ENCODE measurements around the gene MBTPS1.

The MBTPS1 gene

DNA sequence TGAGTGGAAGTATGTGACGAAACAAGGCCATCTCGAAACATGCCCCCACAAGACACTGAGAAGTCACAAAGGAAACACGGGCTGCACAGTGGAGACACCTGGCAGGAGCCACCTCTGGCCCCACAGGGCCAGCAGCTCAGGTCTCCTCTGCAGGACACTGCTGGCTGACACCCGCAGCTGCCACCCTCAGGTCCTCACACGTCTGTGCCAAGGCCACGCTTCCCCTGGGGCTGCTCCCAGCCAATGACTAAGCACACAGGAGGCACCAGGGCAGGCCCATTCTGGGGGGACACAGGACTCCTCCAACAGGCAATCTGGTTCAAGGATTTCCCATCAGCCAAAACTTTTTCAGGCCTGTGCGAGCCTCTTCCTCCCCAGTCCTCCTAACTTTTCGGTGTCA, 36.4 kb downstream of the MBTPS1 start:
- no peak for DNase-seq (ENCODE audit: low read depth in 2 of 3, low spot score in 2 of 3)

DNA sequence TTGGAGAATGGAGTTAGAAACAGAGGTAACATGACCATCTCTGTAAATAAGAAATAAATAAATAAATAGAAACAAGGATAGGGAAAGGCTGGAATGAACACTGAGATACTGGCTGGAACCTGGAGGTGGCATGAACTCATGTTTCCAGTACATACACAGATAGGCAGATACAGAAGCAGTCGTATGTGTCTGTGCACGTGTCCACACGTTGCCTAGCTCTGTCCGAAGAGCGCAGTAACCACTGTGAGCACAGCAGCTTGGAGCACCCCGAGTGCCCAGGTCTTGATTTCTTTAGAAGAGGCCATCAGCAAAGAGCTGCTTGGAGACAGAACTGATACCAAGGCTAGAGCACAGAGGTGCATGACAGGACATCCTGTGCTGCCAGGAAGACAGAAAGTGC, 37.1 kb downstream of the MBTPS1 start:
- DNase-seq (ENCODE audit: low read depth in 2 of 3, low spot score in 2 of 3), result no peak

DNA sequence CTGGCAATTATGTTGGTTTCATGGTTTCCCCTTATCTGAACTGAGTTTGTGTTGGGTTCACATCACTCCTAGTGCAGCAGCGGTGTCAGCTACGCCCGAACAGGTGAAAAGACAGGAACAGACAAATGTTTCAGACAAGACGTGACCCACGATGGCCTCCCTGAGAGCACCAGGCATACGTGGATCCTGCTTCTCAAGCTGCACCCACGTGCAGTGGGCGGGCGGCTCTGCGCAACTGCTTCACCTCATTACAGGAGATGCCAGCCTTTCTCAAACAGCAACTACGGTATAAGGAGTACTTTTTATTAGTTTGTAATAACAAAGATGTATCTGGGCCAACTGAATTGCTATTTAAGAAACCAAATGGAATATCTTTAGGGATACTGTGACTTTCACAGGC, 41.4 kb downstream of the MBTPS1 start:
- no peak for DNase-seq (ENCODE audit: low read depth in 2 of 3, low spot score in 2 of 3)

DNA sequence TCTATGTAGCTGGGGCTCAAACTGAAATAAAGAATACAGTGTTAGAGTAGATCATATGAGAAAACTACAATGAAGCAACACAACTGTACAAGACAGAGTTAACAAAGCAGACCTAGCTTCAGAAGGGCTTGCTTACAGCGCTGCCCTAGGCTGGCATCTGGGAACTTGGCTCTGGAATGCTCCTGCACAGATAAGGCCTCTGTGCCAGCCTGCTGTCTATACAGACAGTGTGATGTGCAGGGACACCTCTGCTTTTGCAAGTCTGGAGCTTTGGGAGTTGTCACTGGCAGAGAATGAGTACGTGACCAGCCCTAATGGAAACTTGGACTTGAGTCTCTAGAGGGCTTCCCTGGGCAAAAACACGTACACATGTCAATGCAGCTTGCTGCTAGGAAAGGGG, 42.0 kb downstream of the MBTPS1 start:
- DNase-seq (ENCODE audit: low read depth in 2 of 3, low spot score in 2 of 3), result no peak

DNA sequence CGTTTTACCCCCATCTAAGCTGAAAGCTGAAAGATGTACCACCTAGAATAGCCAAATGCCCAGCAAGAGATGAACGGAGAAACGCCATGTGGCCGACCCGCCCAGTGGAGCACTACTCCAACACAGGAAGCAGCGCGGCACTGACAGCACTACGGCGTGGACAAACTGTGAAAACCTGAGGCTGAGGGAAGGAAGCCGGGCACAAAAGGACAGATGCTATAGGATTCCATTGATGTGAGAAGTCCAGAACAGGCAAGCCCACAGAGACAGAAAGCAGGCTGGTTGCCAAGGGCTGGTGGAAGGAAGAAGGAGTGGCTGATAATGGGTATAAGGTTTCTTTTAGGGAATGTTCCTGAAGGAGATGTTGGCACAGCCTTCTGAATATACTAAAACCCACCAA, 44.7 kb downstream of the MBTPS1 start:
- no peak for DNase-seq (ENCODE audit: low read depth in 2 of 3, low spot score in 2 of 3)

DNA sequence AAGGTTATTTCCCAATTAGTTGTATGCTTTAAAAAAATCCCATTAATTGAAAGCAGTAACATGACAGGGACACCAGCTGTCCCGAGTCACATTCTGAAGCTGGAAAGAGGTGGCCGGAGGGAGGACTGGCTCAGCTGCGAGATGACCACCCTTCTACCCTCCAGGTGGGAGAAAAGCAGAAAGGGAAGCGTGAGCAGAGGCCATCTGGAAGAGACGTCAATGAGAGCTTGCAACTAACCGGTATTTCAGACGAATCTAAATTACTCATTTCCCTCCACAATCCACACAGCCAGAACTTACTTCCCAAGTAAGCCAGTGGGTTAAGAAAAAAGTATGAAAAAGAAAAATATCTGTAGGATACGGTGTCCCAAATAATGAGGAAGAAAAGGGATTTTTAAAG, 45.6 kb downstream of the MBTPS1 start:
- no peak for DNase-seq (ENCODE audit: low read depth in 2 of 3, low spot score in 2 of 3)

DNA sequence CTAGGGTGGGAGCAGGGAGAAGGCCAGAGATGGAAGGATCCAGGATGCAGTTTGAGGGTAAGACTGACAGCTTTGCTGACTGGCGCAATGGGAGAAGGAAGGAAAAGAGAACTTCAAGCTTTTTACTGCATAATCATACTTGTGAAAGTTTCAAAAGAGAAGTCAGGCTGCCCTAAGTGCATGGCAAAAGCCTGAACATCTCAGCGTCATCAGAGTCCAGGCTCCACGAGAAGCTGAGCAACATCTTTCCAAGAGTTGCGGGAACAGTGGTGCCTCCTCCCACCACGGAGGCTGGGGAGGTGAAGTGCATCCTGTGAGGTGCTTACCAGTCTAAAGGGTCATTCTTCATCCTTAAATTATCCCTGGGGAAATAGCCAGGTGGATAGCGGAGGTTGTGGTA, 47.2 kb downstream of the MBTPS1 start:
- DNase-seq (ENCODE audit: low read depth in 2 of 3, low spot score in 2 of 3), result no peak

DNA sequence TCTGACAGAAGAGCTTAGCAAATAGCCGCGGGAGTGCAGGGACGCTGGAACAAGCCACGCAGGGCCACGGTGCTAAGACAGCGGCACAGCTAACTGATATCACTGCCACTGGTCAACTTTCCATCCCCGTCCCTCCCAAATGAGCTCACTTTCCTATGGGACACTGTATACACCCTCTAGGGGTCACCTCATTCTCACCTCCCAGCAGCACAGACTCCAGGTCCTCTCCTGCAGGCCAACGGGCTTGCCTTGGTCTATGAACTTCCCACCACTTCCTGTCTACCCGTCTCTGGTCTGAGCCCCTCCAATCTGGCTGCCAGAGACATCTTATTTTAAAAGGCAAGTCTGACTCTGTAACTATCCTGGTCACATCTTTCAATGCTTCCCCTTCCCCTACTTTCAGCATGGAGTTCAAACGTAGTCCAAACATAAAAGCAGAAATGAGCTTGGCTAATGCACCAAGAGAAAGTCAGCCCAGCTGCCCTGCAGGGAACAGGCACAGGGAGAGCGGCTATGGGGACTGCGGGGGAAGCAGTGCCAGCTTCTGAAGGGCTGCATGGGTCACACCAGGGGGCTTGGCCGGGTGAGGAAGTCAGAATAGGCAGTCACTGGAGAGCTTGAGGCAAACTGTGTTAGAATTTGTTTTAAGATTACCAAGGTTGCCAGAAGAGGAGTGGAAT, 47.8 kb downstream of the MBTPS1 start:
- no peak for DNase-seq (ENCODE audit: low read depth in 2 of 3, low spot score in 2 of 3)

DNA sequence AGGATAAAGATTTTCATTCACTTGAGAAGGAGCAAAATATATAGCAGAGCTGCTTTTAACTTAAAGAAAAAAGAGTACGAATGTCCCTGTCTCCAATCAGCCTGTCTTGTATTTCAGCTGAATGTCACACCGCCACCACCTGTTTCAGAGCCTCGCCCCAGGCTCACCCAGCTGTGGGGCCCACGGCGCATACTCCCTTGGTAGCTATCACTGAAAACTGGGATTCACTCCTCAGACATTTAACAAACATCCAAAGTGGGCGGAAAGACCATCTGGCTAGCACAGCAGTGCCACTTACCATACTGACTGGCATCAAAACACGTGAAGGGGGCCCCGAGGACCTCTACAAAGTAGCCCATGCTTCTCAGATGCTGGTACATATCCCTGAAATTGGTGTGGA, 48.7 kb downstream of the MBTPS1 start:
- no peak for DNase-seq (ENCODE audit: low read depth in 2 of 3, low spot score in 2 of 3)

DNA sequence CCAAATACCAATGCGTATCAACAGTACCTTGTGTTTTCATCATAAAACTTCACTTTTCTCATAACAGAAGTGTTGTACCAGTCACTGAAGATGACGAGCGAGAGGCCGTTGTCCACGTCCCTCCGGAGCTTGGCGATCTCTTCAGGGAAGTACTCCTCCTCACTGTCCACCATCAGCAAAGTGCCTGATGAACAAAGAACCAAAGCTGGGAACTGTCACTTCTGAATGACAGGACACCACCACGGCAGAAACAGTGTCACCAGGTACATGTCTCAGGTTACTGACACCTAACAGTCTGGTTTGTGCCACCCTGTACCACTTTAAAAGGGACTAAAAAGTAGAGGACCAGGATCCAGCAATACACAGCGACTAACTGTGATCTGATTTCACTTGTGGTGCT, 49.1 kb downstream of the MBTPS1 start:
- DNase-seq (ENCODE audit: low read depth in 2 of 3, low spot score in 2 of 3), result no peak

DNA sequence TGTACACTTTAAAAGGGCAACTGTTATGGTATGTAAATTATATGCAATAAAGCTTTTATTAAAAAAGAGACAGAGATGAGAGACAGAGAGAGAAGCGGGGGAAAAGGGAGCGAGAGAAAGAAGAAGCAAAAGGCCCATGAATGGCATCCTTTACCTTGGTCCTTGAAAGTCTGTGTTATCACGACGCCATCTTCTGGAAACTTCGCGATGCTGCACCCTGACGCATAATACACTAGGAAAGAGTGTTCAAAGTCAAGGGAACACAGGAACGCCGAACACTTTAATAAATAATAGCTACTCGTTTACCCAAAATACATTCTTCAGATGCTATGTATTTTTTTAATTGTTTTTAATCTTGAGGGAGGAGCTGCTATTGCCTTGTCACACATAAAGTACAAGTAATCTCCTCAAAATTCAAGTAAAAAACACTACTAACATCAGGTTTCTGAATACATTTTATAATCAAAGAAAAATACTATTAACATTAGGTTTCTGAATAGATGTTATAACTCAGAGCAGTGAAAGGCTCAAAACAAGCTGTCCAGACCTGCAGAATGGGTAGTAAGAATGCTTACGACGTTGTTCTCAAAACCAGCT, 51.1 kb downstream of the MBTPS1 start:
- no peak for DNase-seq (ENCODE audit: low read depth in 2 of 3, low spot score in 2 of 3)

DNA sequence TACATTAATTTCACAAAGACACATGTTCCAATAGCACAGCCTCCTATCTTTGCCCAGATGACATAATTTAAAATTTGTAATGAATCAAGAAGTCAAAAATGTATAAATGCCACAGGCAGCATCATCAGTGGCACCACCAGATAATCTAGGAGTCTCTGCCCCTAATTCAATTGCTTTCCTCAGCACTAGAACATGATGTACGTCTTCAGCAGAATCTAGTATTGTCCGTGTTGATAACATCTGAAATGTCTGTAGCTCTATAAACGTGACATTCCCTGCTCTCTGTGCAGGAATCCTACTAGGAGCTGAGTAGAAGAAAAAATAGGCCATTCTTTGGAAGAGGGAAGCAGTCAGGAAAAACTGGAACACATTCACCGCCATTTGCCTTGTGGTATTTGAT, 52.8 kb downstream of the MBTPS1 start:
- no peak for DNase-seq (ENCODE audit: low read depth in 2 of 3, low spot score in 2 of 3)

DNA sequence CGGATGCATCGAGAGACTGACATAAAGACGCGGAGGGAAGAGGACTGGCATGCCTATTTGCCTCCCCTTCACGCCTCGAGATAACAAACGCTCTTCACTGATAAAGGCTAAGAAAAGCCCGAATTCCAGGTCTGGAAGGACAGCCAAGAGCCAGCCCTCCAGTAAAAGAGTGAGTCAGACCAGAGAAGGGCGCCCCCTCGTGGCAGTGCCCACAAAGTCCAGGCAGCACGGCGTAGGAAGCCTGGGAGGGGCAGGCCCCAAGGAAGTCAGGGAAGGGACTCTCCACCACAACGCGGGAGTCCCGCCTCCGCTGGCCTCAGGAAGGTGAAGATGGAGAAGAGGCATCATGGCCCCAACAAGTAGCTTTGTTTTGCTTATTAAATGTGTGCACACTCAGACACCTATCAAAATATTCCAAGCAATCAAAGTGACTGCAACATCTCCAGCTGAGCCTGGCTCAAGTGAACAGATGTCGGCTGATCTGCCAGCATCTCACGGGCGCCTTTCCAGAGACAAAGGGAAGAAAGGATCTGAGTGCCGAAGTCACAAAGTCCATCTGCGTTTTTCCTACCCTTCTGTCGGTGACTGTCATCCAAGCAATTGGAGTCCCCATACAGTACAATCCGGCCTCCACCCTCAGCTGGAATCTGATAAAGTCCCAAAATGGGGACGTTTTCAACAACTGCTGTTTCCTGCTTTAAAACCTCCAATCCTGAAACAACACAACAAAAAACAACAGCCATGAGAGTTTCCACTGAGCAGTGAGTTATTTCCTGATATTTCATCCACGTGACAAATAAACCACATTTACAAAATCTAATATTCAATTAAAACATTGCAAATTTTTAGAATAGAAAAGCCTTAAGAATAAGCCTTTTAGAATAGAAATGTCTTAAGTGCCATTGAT, 53.8 kb downstream of the MBTPS1 start:
- peak; percentile 26 to 61 (median 52) for DNase-seq (ENCODE audit: low read depth in 2 of 3, low spot score in 2 of 3)

DNA sequence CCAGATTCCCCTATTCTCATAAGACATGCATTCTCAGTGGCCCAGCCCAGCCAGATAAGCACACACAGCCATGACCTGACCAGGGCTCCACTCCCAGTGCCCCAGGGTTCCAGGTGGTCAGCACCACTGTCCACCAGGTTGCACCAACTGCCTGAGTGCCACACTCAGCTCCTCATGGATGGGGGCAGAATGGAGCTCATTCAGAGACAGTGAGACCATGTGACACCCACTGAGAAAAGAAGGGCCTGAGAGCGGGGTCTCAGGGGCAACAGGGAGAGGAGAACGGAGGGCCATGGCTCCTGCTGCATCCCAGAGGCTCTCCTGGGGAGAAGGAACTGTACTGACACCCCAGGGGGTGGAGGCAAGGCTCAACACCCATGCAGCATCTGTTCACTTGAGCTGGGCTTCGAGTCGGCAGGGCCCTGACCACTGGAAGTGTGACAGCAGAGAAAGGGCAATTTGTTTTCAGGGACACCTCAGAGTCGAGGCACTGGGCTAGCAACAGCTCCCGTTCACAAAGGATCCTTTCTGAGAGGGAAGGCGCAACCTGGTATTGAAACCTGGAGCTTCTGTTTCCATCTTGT, 55.4 kb downstream of the MBTPS1 start:
- DNase-seq (ENCODE audit: low read depth in 2 of 3, low spot score in 2 of 3), result no peak

DNA sequence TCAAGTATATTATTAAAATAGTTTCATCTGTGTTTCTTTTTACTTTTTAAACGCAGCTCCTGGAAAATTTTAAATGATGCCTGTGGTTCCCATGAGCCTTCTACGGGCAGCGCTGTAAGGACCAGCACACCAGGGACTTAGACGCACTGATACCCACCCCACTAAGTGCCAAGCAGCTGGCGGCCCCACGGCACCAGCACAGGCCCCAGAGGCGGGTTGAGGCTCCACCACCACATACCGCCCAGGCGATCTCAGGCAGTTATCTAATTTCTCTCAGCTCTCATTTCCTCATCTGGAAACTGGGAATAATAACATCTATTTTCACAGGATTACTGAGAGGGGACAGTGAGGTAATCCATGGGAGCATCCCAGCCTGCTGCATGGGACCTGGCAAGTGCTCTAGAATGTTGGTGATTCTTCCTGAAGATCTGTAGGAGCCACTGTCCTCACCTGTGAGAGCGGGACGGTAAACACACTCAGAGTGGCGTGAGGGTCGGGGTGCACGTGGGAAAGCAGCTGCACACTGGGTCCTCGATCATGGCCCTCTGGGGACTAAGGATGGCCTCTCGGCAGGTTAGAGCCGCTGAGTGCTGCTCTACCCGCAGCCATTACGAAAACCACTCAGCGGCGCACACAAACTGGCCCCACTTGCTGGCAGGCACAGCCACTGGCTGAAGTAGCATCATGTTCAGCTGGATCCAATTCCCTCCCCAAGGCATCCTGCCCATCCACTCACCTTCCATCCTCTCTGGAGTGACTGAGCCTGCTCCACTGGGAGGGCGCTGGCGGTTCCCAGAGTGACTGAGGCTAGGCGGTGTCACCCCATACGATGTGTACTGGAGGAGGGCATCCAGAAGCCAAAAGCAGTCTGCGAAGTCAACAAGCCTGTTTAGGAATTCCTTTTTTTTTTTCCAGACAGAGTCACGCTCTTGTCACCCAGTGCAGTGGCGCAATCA, 56.5 kb downstream of the MBTPS1 start:
- no peak for DNase-seq (ENCODE audit: low read depth in 2 of 3, low spot score in 2 of 3)

DNA sequence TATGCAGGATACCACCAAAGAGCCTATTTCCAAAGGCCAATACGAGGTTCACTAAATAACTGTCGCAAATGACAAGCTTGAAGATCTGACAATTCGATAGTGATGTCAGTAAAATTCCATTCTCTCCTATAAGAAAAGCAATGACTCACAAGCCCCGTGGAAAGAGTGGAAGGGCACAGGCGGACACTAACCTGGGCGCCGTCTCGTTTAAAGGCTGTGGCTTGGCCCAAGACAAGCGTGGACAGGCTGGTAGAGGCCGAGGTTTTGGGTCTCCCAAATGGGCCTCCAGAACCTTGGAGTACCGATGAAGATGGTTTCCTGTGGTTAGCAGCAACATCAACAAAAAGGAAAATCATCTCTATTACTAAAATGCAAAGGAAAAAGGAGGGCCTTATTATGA, 57.6 kb downstream of the MBTPS1 start:
- no peak for DNase-seq (ENCODE audit: low read depth in 2 of 3, low spot score in 2 of 3)

DNA sequence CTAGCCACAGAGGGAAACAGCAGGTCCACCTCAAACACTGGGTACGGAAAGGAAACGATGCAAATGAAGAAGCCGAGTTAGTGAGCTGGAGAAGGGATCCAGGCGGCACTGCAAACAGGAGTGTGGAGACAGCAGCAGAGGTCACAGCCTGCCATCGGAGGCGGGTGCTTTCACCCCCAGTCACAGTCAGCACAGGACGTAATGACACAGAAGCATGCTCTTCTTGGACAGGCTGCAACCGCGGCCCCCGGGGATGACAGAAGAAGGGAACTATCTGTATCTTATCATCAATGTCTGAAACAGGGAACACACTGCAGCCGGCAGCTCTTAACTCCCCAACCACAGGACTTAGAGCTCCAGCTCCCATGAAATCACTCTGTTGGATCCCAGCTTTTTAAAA, 58.1 kb downstream of the MBTPS1 start:
- no peak for DNase-seq (ENCODE audit: low read depth in 2 of 3, low spot score in 2 of 3)

DNA sequence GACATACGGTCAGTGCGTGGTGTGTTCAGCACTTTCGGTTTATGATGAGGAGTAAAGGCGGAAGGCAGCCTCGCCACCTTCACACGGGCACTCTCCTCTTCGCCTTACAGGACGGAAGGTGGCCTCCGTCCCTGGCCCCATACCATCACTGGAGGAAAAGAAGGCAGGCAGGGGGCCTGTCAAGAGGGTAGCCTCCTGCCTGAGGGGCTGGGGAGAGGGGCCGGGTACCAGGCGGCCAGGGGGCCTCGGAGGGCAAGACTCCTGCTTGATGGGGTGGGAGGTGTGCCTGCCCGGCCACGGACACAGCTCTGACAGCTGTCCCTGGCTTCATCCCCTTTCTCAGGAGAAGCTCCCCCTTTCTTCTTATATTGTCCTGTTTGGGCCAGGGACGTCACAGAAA, 58.5 kb downstream of the MBTPS1 start:
- no peak for DNase-seq (ENCODE audit: low read depth in 2 of 3, low spot score in 2 of 3)

DNA sequence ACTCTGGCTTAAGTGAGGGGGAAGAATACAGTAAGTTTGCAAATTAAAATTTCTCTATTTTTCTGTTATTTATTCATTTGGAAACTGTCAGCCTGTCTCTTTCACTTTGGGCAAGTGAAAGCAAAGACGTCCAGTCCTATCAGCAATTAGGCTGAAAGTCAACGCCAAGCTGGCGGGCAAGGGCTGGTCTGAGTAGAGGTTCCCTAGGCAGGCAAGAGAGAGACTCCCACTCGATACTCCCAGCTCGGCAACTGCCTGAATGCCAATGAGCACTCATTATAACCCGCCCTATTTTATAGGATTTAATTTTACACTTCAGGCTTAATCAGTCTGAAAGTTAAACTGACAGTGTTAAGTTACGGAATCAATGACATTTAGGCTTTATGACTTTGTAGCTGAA, 59.8 kb downstream of the MBTPS1 start:
- DNase-seq (ENCODE audit: low read depth in 2 of 3, low spot score in 2 of 3), result no peak

DNA sequence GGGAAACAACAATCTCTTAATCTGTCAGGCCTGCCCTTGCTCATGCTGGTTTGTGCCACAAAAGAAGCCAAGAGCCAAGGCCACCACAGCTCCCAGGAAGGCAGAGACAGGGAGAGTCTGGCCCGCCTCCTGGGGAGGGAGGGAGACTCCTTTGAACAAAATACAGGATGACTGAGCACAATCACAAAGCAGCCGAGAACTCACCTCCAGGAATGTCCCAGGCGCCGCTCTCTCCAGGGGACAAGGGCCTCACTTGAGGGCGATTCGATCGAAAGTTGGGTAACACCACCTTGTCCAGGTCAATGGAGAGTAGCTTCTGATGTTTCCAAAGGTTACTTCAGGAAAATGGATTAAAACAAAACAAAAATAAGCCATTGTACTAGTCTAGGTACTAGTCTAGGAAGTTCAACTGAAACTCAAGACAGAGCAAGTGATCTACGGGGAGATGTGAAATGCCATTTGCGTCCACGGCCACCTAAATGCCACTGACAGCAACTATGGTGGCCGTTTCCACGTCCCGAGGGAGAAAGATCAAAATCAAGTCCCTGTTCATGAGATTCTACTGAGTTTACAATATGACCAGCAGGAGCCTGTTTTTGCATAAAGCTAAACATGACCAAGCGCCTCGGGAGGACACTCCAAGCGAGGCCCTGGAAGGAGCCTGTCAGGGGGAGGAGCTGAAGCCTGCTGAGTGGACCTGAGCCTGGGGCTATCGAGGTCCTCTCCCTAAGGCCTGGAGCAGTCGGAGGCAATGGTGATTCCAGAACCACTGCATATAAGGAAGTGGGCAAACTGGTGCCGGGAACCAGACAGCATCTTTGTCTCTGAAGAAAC, 60.7 kb downstream of the MBTPS1 start:
- DNase-seq (ENCODE audit: low read depth in 2 of 3, low spot score in 2 of 3), result no peak
